ENCODE measurements around the gene ABR. TPM values are rescaled to one million over a fixed set of nuclear protein-coding genes. Genes with fewer than 3 reads are reported as not detected.

ABR gene
- polyA plus RNA-seq, 2 of the 4 experiments (the other 2 are of a cell fraction): 70.9 to 73.8 TPM

- POLR2A ChIA-PET: no interaction called here
- ATAC-seq (no peak), DNase-seq (ENCODE audit: low read depth in 1 of 2, low spot score in 1 of 2) (no peak), FAIRE-seq (no peak)
- Histone ChIP-seq H3K27ac (no peak overlapping the region), H3K9me3 (no peaks in the 10 kb centered on the region), H3K4me3 (no peak overlapping the region), H3K4me1 (no peaks in the 10 kb centered on the region), H3K4me2 (no peak overlapping the region)
- TF ChIP-seq FOSL2 (IDR thresholded peaks at IDR 0.05) (no peak), FOSL2 (CRISPR knock-in tag; IDR thresholded peaks at IDR 0.05) (no peak), CTCF (IDR thresholded peaks at IDR 0.05) (no peak), BCL3 (IDR thresholded peaks at IDR 0.05) (no peak), TP53 (CRISPR knock-in tag; IDR thresholded peaks at IDR 0.05) (no peak), HOXB13 (CRISPR knock-in tag; IDR thresholded peaks at IDR 0.05; ENCODE audit: low read depth) (no peak)
- 77% methylated on average over 8 of the region's 8 CpGs for WGBS (ENCODE audit: missing lambda C conversion rate)
- CTCF ChIA-PET: interaction anchor here (0.6 kb wide), 1 partner anchor 24 kb away, joined by 3 read pairs; no protein-coding TSS in a partner anchor
Measured at GRCh38 chr17:1158879-1159278, 20.9 kb downstream of the ABR start.

GRCh38 chr17:1156864-1157263, 22.9 kb downstream of the ABR start:
- Histone ChIP-seq H3K9me3 (no peaks in the 10 kb centered on the region), H3K4me1 (no peaks in the 10 kb centered on the region), H3K4me2 (no peak overlapping the region), H3K27ac (no peak overlapping the region), H3K4me3 (no peak overlapping the region)
- no peak for DNase-seq (ENCODE audit: low read depth in 1 of 2, low spot score in 1 of 2)
- ATAC-seq: no peak
- FAIRE-seq: no peak
- POLR2A ChIA-PET: no interaction called here
- CTCF ChIA-PET: interaction anchor here (0.7 to 1.8 kb wide), 8 partner anchors 8 to 71 kb away, joined by 3 to 16 read pairs (median 4); no protein-coding TSS in a partner anchor
- 86% methylated on average over 12 of the region's 12 CpGs for WGBS (ENCODE audit: missing lambda C conversion rate)
- no peak for TF ChIP-seq EHF (CRISPR knock-in tag; IDR thresholded peaks at IDR 0.05)
- no peak for TF ChIP-seq ESRRA (IDR thresholded peaks at IDR 0.05; ENCODE audit: borderline replicate concordance, low read length)
- TF ChIP-seq EP300 (IDR thresholded peaks at IDR 0.05): no peak
- no peak for TF ChIP-seq GATA3 (IDR thresholded peaks at IDR 0.05; ENCODE audit: borderline replicate concordance)
- no peak for TF ChIP-seq MAX (IDR thresholded peaks at IDR 0.05)
- no peak for TF ChIP-seq JUN (IDR thresholded peaks at IDR 0.05)
- no peak for TF ChIP-seq CHD2 (IDR thresholded peaks at IDR 0.05; ENCODE audit: low read length, partially characterized antibody)
- TF ChIP-seq USF2 (IDR thresholded peaks at IDR 0.05): no peak
- TF ChIP-seq ELK1 (IDR thresholded peaks at IDR 0.05; ENCODE audit: low read depth, low read length): no peak
- no peak for TF ChIP-seq CTCF (IDR thresholded peaks at IDR 0.05)
- no peak for TF ChIP-seq ZSCAN20 (CRISPR knock-in tag; IDR thresholded peaks at IDR 0.05)
- no peak for TF ChIP-seq RCOR1 (IDR thresholded peaks at IDR 0.05; ENCODE audit: low read depth, low read length)
- TF ChIP-seq BCL3 (IDR thresholded peaks at IDR 0.05): no peak
- TF ChIP-seq FOSB (CRISPR knock-in tag; IDR thresholded peaks at IDR 0.05): no peak
- no peak for TF ChIP-seq HMGXB4 (CRISPR knock-in tag; IDR thresholded peaks at IDR 0.05; ENCODE audit: borderline replicate concordance)
- TF ChIP-seq SMC3 (IDR thresholded peaks at IDR 0.05): no peak
- TF ChIP-seq PHF8 (IDR thresholded peaks at IDR 0.05; ENCODE audit: borderline replicate concordance, low read depth): no peak
